IPS DF 6.9 (cell line): ENCODE data around the gene NACC2.

Source experiments
- DNase-seq: peaks from one replicate; pipeline ENCODE4 v3.0.0-alpha.2; 2013; ENCODE audit warnings: low read depth, low spot score
- H3K27ac ChIP-seq: one replicate; pipeline ENCODE4 v1.5.1; 2013; ENCODE audit warnings: low read length, control low read depth
- H3K27me3 ChIP-seq: 2 replicates; pipeline ENCODE4 v1.6.1; 2013; ENCODE audit warnings: mild to moderate bottlenecking, low read length; ENCODE audit not compliant: control insufficient read depth, insufficient read depth
- H3K36me3 ChIP-seq: 2 replicates; pipeline ENCODE4 v1.6.1; 2013; ENCODE audit warnings: low read length; ENCODE audit not compliant: control insufficient read depth, insufficient read depth
- H3K4me1 ChIP-seq: 2 replicates; pipeline ENCODE4 v1.6.1; 2013; ENCODE audit warnings: low read length; ENCODE audit not compliant: control insufficient read depth, insufficient read depth
- H3K4me3 ChIP-seq: 2 replicates; pipeline ENCODE4 v1.5.1; 2013; ENCODE audit warnings: mild to moderate bottlenecking, low read length
- H3K9me3 ChIP-seq: 2 replicates; pipeline ENCODE4 v1.6.1; 2013; ENCODE audit warnings: low read length, inconsistent platforms; ENCODE audit not compliant: control insufficient read depth, insufficient read depth
- WGBS: extraction: QIAGEN DNeasy Blood & Tissue Kit; methylation state at CpG from one replicate; pipeline ENCODE4 v1.1.7; 2013; ENCODE audit warnings: mixed read lengths, missing lambda C conversion rate; ENCODE audit not compliant: insufficient read length, insufficient coverage; 5-methylcytosine and 5-hydroxymethylcytosine counted together

The NACC2 gene, protein sequence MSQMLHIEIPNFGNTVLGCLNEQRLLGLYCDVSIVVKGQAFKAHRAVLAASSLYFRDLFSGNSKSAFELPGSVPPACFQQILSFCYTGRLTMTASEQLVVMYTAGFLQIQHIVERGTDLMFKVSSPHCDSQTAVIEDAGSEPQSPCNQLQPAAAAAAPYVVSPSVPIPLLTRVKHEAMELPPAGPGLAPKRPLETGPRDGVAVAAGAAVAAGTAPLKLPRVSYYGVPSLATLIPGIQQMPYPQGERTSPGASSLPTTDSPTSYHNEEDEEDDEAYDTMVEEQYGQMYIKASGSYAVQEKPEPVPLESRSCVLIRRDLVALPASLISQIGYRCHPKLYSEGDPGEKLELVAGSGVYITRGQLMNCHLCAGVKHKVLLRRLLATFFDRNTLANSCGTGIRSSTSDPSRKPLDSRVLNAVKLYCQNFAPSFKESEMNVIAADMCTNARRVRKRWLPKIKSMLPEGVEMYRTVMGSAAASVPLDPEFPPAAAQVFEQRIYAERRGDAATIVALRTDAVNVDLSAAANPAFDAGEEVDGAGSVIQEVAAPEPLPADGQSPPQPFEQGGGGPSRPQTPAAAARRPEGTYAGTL

DNA sequence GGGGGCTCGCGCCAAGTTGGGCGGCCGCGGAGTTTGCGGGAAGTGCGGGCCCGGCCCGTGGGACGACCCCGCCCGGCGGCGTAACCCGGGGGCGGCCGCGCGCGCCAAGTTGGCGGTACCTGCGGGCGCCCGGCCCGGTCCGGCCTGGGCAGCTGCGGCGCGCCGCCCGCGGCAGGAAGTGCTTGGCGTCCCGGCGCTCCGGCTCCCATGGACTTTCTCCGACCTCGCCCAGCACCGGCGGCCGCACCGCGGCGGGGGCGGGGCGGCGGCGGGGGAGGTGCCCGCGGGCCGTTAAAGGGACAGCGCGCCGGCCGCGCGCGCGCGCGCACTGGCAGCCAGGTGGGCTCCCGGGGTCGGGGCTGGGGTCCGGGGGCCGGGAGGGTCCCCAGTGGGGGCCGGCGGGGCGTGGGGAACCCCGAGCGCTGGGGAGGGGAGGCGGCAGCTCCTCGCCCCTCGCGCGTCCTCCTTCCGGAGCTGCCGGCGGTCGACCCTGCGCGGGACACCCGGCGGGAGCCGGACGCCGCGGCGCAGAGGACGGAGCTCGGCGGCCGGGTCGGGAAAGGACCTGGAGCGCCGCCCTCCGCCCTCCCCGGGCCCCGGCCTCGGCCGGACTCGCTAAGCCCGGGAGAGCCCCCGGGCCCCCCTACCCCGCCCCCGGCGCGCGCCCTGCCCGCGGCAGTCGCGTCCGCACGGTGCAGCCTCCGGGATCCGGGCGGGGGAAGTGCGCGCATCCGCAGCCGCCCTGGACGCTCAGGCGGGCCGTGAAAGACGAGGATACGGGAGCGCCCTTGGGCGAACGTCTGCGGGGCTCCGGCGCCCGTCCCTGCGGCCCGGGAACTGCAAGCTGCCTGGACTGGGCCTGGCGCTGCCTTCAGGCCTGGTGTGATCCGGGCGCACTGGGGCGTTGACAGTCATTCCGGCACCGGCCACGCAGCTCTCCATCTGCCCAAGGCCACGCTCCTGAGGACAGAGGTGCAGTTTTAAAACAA is at the start of gene NACC2:
TSS of gene NACC2 (minus strand) at position 220 of the 989 bp plus-strand sequence. CDS start 44,768 bp downstream, outside the sequence.
- DNase-seq = no peak
- Histone ChIP-seq H3K9me3 (no peaks in the 10 kb centered on the region), H3K4me1 (peaks cover 9% of the 10 kb centered on the region), H3K4me3 (peak within 1 kb of the TSS; percentile 51; the same call in 1 of the 2 replicates), H3K27ac (no peak within 1 kb of the TSS), H3K27me3 (no peaks in the 10 kb centered on the region; the same call in 1 of the 2 replicates), H3K36me3 (no peaks in the 10 kb centered on the region)
- WGBS = no CpG with 5 or more reads among the region's 143 CpGs

DNA sequence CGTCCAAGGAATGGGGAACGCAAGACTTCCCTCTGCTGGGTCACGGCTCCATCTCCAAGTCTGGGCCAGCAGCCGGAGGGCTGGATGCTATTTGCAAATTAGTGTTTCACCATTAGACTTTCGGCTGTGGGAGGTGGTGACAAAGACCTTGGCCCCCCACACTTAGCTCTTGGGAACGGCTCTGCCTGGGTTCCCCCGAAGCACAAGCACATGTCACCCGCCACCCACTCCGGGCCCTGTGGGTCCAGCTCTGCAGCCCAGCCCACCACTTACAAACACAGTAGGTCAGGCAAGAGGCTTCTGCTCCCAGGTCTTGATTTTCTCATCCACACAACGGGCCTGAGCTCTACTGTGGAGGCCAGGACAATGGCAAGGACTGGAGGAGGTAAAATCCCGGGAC is 49.4 kb upstream of the NACC2 start:
- no peaks in the 10 kb centered on the region for H3K36me3 ChIP-seq
- DNase-seq = no peak
- no CpG with 5 or more reads among the region's 11 CpGs for WGBS
- peaks cover 8% of the 10 kb centered on the region for H3K4me1 ChIP-seq
- no peak overlapping the region for H3K4me3 ChIP-seq
- H3K27ac ChIP-seq = no peak overlapping the region
- no peaks in the 10 kb centered on the region for H3K9me3 ChIP-seq
- no peaks in the 10 kb centered on the region for H3K27me3 ChIP-seq

DNA sequence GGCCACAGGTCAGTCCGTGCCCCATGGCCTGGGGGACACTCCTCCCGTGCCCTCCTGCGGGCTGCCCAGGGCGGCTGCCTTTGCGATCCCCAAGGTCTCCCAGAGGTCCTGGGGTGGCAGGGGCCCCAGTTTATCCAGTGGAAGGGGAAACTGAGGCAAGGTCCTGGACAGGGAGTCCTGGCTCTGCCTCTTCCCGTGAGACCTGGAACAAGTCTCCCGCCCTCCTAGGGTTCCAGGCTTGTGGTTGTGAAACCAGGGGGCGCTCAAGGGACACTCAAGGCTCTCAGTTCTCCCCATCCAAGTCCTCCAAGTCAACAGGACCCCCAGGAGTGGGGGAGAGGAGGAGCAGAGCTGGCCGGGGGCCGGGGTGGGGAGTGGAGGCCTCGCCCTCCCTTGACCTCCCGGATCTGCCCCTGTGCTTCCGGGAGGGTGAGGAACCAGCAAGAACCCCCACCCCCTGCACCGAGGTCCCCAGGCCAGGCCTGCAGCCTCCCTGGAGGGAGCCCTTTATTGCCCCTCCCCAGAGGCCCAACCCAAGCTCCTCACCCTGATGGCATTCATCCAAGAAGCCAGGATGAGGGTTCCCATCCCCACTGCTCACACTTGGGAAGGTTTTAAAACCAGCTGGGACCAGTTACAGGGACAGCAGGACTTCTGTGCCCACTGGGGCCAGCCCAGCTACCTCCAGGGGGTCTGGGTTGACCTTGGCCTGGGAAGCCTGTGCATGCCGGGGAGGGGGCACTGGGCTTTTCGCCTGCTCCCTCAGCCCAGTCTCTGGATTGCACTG is 48.3 kb upstream of the NACC2 start:
- no CpG with 5 or more reads among the region's 16 CpGs for WGBS
- no peaks in the 10 kb centered on the region for H3K9me3 ChIP-seq
- DNase-seq = peak; percentile 64
- H3K36me3 ChIP-seq = no peaks in the 10 kb centered on the region
- H3K27me3 ChIP-seq = no peaks in the 10 kb centered on the region
- no peak overlapping the region for H3K4me3 ChIP-seq
- no peak overlapping the region for H3K27ac ChIP-seq
- H3K4me1 ChIP-seq = peaks cover 5% of the 10 kb centered on the region; the same call in 1 of the 2 replicates

DNA sequence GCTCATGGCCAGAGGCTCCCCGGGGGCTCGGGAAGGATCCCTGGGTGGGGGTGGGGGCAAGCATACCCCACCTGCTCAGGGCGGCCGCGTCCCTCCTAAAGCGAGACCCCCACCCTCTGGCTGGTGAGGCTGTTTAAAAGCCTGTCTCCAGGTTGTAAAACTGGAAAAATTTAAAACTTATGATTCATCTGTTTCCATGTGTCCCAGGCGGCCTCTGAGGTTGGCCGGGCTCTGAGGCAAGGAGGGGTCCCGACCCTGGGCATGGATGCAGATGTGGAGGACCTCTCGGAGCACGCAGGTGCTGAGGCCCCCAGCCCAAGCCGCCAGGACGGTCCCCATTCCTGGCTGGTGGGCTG is 47.7 kb upstream of the NACC2 start:
- Histone ChIP-seq H3K9me3 (no peaks in the 10 kb centered on the region), H3K27me3 (no peaks in the 10 kb centered on the region), H3K27ac (no peak overlapping the region), H3K4me1 (peaks cover 5% of the 10 kb centered on the region; the same call in 1 of the 2 replicates), H3K4me3 (no peak overlapping the region), H3K36me3 (no peaks in the 10 kb centered on the region)
- DNase-seq = no peak
- WGBS = no CpG with 5 or more reads among the region's 13 CpGs

DNA sequence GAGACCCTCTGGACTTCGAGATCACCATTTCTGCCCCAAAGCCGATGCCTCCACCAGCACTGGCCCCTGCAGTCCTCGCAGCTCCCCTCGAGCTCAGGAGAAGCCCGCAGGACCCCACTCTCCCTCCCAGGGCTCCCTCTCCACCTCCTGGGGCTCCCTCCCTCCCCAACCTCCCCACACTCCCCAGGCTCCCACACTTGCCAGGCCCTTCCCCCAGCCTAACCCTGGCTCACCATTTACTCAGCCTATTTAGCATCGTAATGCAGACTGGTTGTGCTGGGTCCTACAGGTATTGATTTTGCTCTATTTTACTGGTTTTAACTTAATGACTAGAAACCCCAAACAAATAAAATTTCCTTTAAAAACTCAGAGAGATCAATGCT is 47.3 kb upstream of the NACC2 start:
- Histone ChIP-seq H3K36me3 (no peaks in the 10 kb centered on the region), H3K27me3 (no peaks in the 10 kb centered on the region), H3K27ac (no peak overlapping the region), H3K4me3 (no peak overlapping the region), H3K4me1 (peaks cover 5% of the 10 kb centered on the region; the same call in 1 of the 2 replicates), H3K9me3 (no peaks in the 10 kb centered on the region)
- no peak for DNase-seq
- no CpG with 5 or more reads among the region's 6 CpGs for WGBS

DNA sequence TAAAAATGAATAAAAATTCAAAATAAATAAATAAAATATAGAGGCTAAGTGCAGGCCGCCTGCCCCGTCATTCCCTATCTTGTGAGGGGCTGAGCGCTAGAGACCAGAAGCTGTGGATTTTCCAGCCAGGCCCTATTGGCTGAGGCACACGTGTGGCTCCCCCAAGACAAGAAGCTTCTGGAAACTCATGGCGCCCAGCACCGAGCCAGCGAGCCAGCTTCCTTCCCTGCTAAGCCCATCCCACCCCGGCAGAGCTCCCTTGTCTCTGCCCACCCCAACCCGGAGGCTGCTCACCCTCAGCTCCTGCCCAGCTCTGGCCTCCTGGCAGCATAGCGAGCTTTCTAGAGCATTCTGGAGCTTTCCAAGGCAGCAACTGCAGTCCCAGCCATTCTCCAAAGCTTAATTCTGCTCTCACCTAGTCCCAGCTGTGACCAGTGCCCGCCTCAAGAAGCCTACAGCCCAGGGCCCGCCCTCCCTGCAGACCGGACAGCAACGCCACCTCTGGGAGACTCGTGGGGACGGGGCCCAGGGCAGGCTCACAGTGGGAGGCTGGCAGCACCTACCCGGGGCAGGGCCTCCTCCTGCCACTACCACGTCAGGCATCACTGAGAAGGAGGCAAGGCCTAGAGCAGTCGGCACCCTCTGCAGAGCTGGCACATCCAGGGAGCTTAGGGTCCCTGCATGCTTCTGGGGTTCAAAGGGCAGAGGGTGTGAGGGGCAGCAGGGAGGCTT is 46.8 kb upstream of the NACC2 start:
- H3K4me1 ChIP-seq = peaks cover 5% of the 10 kb centered on the region; the same call in 1 of the 2 replicates
- H3K9me3 ChIP-seq = no peaks in the 10 kb centered on the region
- H3K36me3 ChIP-seq = no peaks in the 10 kb centered on the region
- no peak for DNase-seq
- no CpG with 5 or more reads among the region's 19 CpGs for WGBS
- H3K27me3 ChIP-seq = no peaks in the 10 kb centered on the region
- no peak overlapping the region for H3K4me3 ChIP-seq
- no peak overlapping the region for H3K27ac ChIP-seq

DNA sequence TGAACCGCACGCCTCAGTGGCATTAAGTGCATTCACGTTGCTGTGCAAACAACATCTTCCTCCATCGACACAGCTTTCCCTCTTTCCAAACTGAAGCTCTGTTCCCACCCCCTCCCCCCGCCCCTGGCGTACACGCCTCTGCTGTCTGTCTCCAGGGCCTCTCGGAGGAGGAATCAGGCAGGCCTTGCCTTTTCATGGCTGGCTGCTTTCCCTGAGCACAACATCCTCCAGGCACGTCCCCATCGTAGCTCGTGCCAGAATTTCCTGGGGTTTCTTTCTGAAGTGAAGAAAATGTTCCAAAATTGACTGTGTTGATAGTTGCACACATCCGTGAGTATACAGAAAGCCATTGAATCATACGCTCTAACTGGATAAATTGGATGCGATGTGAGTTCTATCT is 45.9 kb upstream of the NACC2 start:
- DNase-seq = no peak
- Histone ChIP-seq H3K9me3 (no peaks in the 10 kb centered on the region), H3K27ac (no peak overlapping the region), H3K36me3 (no peaks in the 10 kb centered on the region), H3K27me3 (no peaks in the 10 kb centered on the region), H3K4me3 (no peak overlapping the region), H3K4me1 (peaks cover 5% of the 10 kb centered on the region; the same call in 1 of the 2 replicates)
- WGBS = no CpG with 5 or more reads among the region's 14 CpGs

DNA sequence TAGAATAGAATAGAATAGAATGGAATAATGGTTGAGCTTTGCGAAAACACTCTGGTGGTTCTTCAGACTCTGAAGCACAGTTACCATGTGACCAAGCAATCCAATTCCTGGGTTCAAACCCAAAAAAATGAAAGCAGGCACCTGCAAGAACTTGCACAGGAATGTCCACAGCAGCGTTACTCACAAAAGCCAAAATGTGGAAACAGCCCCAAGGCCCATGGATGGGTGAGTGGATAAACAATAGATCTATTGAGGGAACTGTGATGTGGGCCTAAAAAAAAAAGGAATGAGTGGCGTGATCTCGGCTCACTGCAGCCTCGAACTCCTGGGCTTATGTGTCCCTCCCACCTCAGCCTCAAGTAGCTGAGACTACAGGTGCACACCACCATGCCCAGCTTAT is 45.0 kb upstream of the NACC2 start:
- H3K27me3 ChIP-seq = no peaks in the 10 kb centered on the region
- WGBS = no CpG with 5 or more reads among the region's 5 CpGs
- DNase-seq = no peak
- H3K27ac ChIP-seq = no peak overlapping the region
- peaks cover 5% of the 10 kb centered on the region; the same call in 1 of the 2 replicates for H3K4me1 ChIP-seq
- H3K9me3 ChIP-seq = no peaks in the 10 kb centered on the region
- no peak overlapping the region for H3K4me3 ChIP-seq
- no peaks in the 10 kb centered on the region for H3K36me3 ChIP-seq

DNA sequence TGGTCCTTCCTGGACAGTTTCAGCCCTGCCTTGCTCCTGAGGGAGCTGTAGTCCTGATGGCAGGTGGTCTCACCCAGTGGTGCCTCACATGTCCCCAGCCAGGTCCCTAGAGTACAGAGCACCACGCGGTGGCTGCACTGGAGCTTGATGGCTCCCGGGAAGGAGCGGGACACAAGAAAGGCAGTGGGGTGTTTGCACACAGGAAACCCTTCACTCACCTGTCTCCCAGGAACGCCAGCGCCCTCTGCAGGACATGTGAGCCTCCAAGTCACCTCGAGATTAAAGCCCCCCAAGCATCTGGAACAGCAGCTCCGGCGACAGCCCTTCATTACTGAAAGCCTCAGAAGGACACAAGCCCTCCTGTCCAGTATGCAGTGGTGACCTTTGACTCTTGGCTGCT is 43.5 kb upstream of the NACC2 start:
- Histone ChIP-seq H3K27me3 (peaks cover 4% of the 10 kb centered on the region; the same call in 1 of the 2 replicates), H3K4me3 (no peak overlapping the region), H3K4me1 (peaks cover 5% of the 10 kb centered on the region; the same call in 1 of the 2 replicates), H3K27ac (no peak overlapping the region), H3K9me3 (no peaks in the 10 kb centered on the region), H3K36me3 (no peaks in the 10 kb centered on the region)
- peak; percentile 71 for DNase-seq
- no CpG with 5 or more reads among the region's 9 CpGs for WGBS
